ENCODE measurements around the gene CTNNA3.

Gene CTNNA3

GRCh38 chr10:66819691-66820090, 876.3 kb downstream of the CTNNA3 start:
- Histone ChIP-seq H3K9me2 (replicated peaks; ENCODE audit: insufficient read depth, low read length) (no peaks in the 10 kb centered on the region), H3K27ac (ENCODE audit: low read depth, low read length) (no peak overlapping the region), H3F3A (ENCODE audit: insufficient read depth) (no peaks in the 10 kb centered on the region), H3K4me2 (ENCODE audit: low read depth, low read length, poor library complexity, severe bottlenecking) (no peak overlapping the region), H4K20me1 (ENCODE audit: low read depth, low read length) (no peaks in the 10 kb centered on the region), H3K4me3 (ENCODE audit: insufficient read depth, low read length, poor library complexity, severe bottlenecking) (no peak overlapping the region), H3K9me3 (ENCODE audit: insufficient read depth, low read length) (no peaks in the 10 kb centered on the region), H3K36me3 (ENCODE audit: low read length) (no peaks in the 10 kb centered on the region), H3K27me3 (ENCODE audit: low read length) (no peaks in the 10 kb centered on the region), H2AFZ (ENCODE audit: low read depth, low read length, severe bottlenecking) (no peak overlapping the region), H3K79me2 (ENCODE audit: insufficient read depth, low read length) (no peaks in the 10 kb centered on the region), H3K9ac (ENCODE audit: low read length) (no peak overlapping the region)
- TF ChIP-seq EZH2phosphoT487 (conservative IDR thresholded peaks at IDR 0.05; ENCODE audit: low read length) (no peak), CTCF (IDR thresholded peaks at IDR 0.05; ENCODE audit: insufficient read depth, low read length, poor library complexity, severe bottlenecking) (no peak)

GRCh38 chr10:66813122-66813521, 882.9 kb downstream of the CTNNA3 start:
- Histone ChIP-seq H2AFZ (ENCODE audit: low read depth, low read length, severe bottlenecking) (no peak overlapping the region), H3K27me3 (ENCODE audit: low read length) (no peaks in the 10 kb centered on the region), H4K20me1 (ENCODE audit: low read depth, low read length) (no peaks in the 10 kb centered on the region), H3K4me2 (ENCODE audit: low read depth, low read length, poor library complexity, severe bottlenecking) (no peak overlapping the region), H3K9me3 (ENCODE audit: insufficient read depth, low read length) (no peaks in the 10 kb centered on the region), H3F3A (ENCODE audit: insufficient read depth) (no peaks in the 10 kb centered on the region), H3K9ac (ENCODE audit: low read length) (no peak overlapping the region), H3K27ac (ENCODE audit: low read depth, low read length) (no peak overlapping the region), H3K9me2 (replicated peaks; ENCODE audit: insufficient read depth, low read length) (no peaks in the 10 kb centered on the region), H3K36me3 (ENCODE audit: low read length) (no peaks in the 10 kb centered on the region), H3K79me2 (ENCODE audit: insufficient read depth, low read length) (no peaks in the 10 kb centered on the region), H3K4me3 (ENCODE audit: insufficient read depth, low read length, poor library complexity, severe bottlenecking) (no peak overlapping the region)
- TF ChIP-seq EZH2phosphoT487 (conservative IDR thresholded peaks at IDR 0.05; ENCODE audit: low read length) (no peak), CTCF (IDR thresholded peaks at IDR 0.05; ENCODE audit: insufficient read depth, low read length, poor library complexity, severe bottlenecking) (no peak)

- Histone ChIP-seq H3K4me3 (ENCODE audit: insufficient read depth, low read length, poor library complexity, severe bottlenecking) (no peak overlapping the region), H3K27ac (ENCODE audit: low read depth, low read length) (no peak overlapping the region), H3K9me2 (replicated peaks; ENCODE audit: insufficient read depth, low read length) (no peaks in the 10 kb centered on the region), H3K4me2 (ENCODE audit: low read depth, low read length, poor library complexity, severe bottlenecking) (no peak overlapping the region), H3K36me3 (ENCODE audit: low read length) (no peaks in the 10 kb centered on the region), H2AFZ (ENCODE audit: low read depth, low read length, severe bottlenecking) (no peak overlapping the region), H3K9ac (ENCODE audit: low read length) (no peak overlapping the region), H3K9me3 (ENCODE audit: insufficient read depth, low read length) (no peaks in the 10 kb centered on the region), H4K20me1 (ENCODE audit: low read depth, low read length) (no peaks in the 10 kb centered on the region), H3K79me2 (ENCODE audit: insufficient read depth, low read length) (no peaks in the 10 kb centered on the region), H3K27me3 (ENCODE audit: low read length) (0 out of 2 replicates have a peak, but pooled peaks cover 3% of the 10 kb centered on the region), H3F3A (ENCODE audit: insufficient read depth) (no peaks in the 10 kb centered on the region)
- no peak for TF ChIP-seq CTCF (IDR thresholded peaks at IDR 0.05; ENCODE audit: insufficient read depth, low read length, poor library complexity, severe bottlenecking)
- TF ChIP-seq EZH2phosphoT487 (conservative IDR thresholded peaks at IDR 0.05; ENCODE audit: low read length), result no peak
Measured at GRCh38 chr10:66811211-66811610, 884.8 kb downstream of the CTNNA3 start.
